T47D (cell line): ENCODE data around the gene PHLDB2.

Source experiments
- DNase-seq, 2 experiments: peaks; one replicate each; pipeline versions ENCODE4 v3.0.0 to v3.0.0-alpha.2; 2011 to 2012; ENCODE audit warnings: low read depth in 1 of 2, low spot score in 1 of 2
- JUND ChIP-seq: IDR thresholded peaks from 2 replicates; pipeline ENCODE4 v1.6.1; 2012; ENCODE audit warnings: low read depth
- in situ Hi-C: cut with HindIII; loops from 2 replicates; pipeline ENCODE4 v1.10.0; 2016; ENCODE audit warnings: low sequenced_read_pairs, low pct_unique_long_range_greater_than_20kb

PHLDB2 gene

GRCh38 chr3:111872979-111873378 is 13.9 kb downstream of the PHLDB2 start:
- no peak for DNase-seq
- TF ChIP-seq JUND = no peak
- in situ Hi-C loops = no loop called here

- no peak for TF ChIP-seq JUND
- no peak for DNase-seq
- in situ Hi-C loops = no loop called here
Measured at GRCh38 chr3:111874177-111874820, 15.2 kb downstream of the PHLDB2 start.

GRCh38 chr3:111881480-111881879 is 22.4 kb downstream of the PHLDB2 start:
- in situ Hi-C loops = no loop called here
- DNase-seq = no peak
- TF ChIP-seq JUND = no peak

- in situ Hi-C loops = no loop called here
Measured at GRCh38 chr3:111882194-111882593, 23.1 kb downstream of the PHLDB2 start.

GRCh38 chr3:111882799-111883198 is 23.7 kb downstream of the PHLDB2 start:
- in situ Hi-C loops = no loop called here
- TF ChIP-seq JUND = no peak
- DNase-seq = no peak

More at GRCh38 chr3:111882194-111882593, 23.1 kb downstream of the PHLDB2 start:
- TF ChIP-seq JUND = no peak
- no peak for DNase-seq

- no peak for DNase-seq
- no peak for TF ChIP-seq JUND
- in situ Hi-C loops = no loop called here
Measured at GRCh38 chr3:111884411-111885018, 25.4 kb downstream of the PHLDB2 start.

- DNase-seq = no peak
- no peak for TF ChIP-seq JUND
- in situ Hi-C loops = no loop called here
Measured at GRCh38 chr3:111885578-111885977, 26.5 kb downstream of the PHLDB2 start.

- in situ Hi-C loops = no loop called here
- TF ChIP-seq JUND = no peak
- DNase-seq = no peak
Measured at GRCh38 chr3:111890051-111890580, 31.1 kb downstream of the PHLDB2 start.

GRCh38 chr3:111892070-111892469 is 33.0 kb downstream of the PHLDB2 start:
- in situ Hi-C loops = no loop called here
- no peak for TF ChIP-seq JUND
- DNase-seq = no peak

- DNase-seq = peak; percentile 46 to 75
- TF ChIP-seq JUND = no peak
- in situ Hi-C loops = no loop called here
Measured at GRCh38 chr3:111895071-111895470, 36.0 kb downstream of the PHLDB2 start.

GRCh38 chr3:111899966-111900365 is 40.9 kb downstream of the PHLDB2 start:
- in situ Hi-C loops = no loop called here

GRCh38 chr3:111901637-111902036 is 42.6 kb downstream of the PHLDB2 start:
- TF ChIP-seq JUND = no peak
- DNase-seq = no peak
- in situ Hi-C loops = no loop called here

More at GRCh38 chr3:111899966-111900365, 40.9 kb downstream of the PHLDB2 start:
- DNase-seq = no peak
- TF ChIP-seq JUND = no peak

- no peak for TF ChIP-seq JUND
- in situ Hi-C loops = no loop called here
- no peak for DNase-seq
Measured at GRCh38 chr3:111902534-111902933, 43.5 kb downstream of the PHLDB2 start.
